Ascending aorta (tissue), 2 donors: ENCODE measurements around the gene TRIP13. TPM values are rescaled to one million over a fixed set of nuclear protein-coding genes. Genes with fewer than 3 reads are reported as not detected.
"Not testable (repeated sequence)": the region's sequence is repeated elsewhere in the genome, so short reads cannot be mapped to it uniquely, and the experiment has no call there.

Experiments
- DNase-seq, 2 donors: peaks; one replicate each; pipeline ENCODE4 v3.0.0-alpha.2; 2019; ENCODE audit warnings: low spot score in 2 of 2
- H3K27ac ChIP-seq, 2 donors: fragments of 200-600 bp; sonication (generic); one replicate each; pipeline ENCODE4 v1.5.1; 2016 to 2017; ENCODE audit warnings: mild to moderate bottlenecking in 1 of 2
- H3K27me3 ChIP-seq: fragments of 200-600 bp; sonication (generic); one replicate; pipeline ENCODE4 v1.5.1; 2017
- H3K36me3 ChIP-seq, 2 donors: fragments of 200-600 bp; sonication (generic); one replicate each; pipeline ENCODE4 v1.5.1; 2016
- H3K4me1 ChIP-seq, 2 donors: fragments of 200-600 bp; sonication (generic); one replicate each; pipeline ENCODE4 v1.5.1; 2016 to 2017; ENCODE audit warnings: mild to moderate bottlenecking in 1 of 2
- H3K4me3 ChIP-seq, 2 donors: fragments of 200-600 bp; sonication (generic); one replicate each; pipeline ENCODE4 v1.5.1; 2016 to 2017; ENCODE audit warnings: mild to moderate bottlenecking in 1 of 2
- H3K9me3 ChIP-seq, 2 donors: fragments of 200-600 bp; sonication (generic); one replicate each; pipeline ENCODE4 v1.5.1; 2016
- intact Hi-C: fragments of 100-400 bp; cut with DNase I; formaldehyde crosslinking; loops from one replicate; pipeline ENCODE4 v1.15.1; 2023
- total RNA-seq: library from RNA; depleted of rRNA; stranded (reverse); fragments of >200 nt; gene quantifications from one replicate; pipeline ENCODE4 v1.1.0, GENCODE V29; 2016
- TF ChIP-seq, protein P1 (sequence below), 3 experiments: fragments of 200-600 bp in 2 of 3; fragments of 450-650 bp in 1 of 3; sonication (generic) in 2 of 3; IDR thresholded peaks; one replicate each; pipeline ENCODE4 v1.5.1; 2016 to 2019; ENCODE audit warnings: antibody characterized with exemption in 3 of 3, mild to moderate bottlenecking in 1 of 3, moderate library complexity in 1 of 3

TRIP13 gene
- total RNA-seq, 1 donor from 2014 or later = not detected

GRCh38 chr5:931570-932145 is 39.0 kb downstream of the TRIP13 start:
- H3K4me3 ChIP-seq = no peak overlapping the region
- H3K4me1 ChIP-seq = no peaks in the 10 kb centered on the region
- no peaks in the 10 kb centered on the region for H3K9me3 ChIP-seq
- intact Hi-C loops = no loop called here
- no peak for DNase-seq
- TF ChIP-seq, protein P1, sequence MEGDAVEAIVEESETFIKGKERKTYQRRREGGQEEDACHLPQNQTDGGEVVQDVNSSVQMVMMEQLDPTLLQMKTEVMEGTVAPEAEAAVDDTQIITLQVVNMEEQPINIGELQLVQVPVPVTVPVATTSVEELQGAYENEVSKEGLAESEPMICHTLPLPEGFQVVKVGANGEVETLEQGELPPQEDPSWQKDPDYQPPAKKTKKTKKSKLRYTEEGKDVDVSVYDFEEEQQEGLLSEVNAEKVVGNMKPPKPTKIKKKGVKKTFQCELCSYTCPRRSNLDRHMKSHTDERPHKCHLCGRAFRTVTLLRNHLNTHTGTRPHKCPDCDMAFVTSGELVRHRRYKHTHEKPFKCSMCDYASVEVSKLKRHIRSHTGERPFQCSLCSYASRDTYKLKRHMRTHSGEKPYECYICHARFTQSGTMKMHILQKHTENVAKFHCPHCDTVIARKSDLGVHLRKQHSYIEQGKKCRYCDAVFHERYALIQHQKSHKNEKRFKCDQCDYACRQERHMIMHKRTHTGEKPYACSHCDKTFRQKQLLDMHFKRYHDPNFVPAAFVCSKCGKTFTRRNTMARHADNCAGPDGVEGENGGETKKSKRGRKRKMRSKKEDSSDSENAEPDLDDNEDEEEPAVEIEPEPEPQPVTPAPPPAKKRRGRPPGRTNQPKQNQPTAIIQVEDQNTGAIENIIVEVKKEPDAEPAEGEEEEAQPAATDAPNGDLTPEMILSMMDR (IDR thresholded peaks at IDR 0.05) = no peak
- H3K27ac ChIP-seq = no peak overlapping the region
- H3K27me3 ChIP-seq = peaks cover 3% of the 10 kb centered on the region
- H3K36me3 ChIP-seq = no peaks in the 10 kb centered on the region

- TF ChIP-seq, protein P1 (IDR thresholded peaks at IDR 0.05) = no peak
- Histone ChIP-seq H3K4me3 (no peak overlapping the region), H3K36me3 (no peaks in the 10 kb centered on the region), H3K27me3 (peaks cover 3% of the 10 kb centered on the region), H3K27ac (no peak overlapping the region), H3K4me1 (no peaks in the 10 kb centered on the region), H3K9me3 (no peaks in the 10 kb centered on the region)
- intact Hi-C loops = no loop called here
- no peak for DNase-seq
Observed at GRCh38 chr5:932151-932627, 39.5 kb downstream of the TRIP13 start.

DNA sequence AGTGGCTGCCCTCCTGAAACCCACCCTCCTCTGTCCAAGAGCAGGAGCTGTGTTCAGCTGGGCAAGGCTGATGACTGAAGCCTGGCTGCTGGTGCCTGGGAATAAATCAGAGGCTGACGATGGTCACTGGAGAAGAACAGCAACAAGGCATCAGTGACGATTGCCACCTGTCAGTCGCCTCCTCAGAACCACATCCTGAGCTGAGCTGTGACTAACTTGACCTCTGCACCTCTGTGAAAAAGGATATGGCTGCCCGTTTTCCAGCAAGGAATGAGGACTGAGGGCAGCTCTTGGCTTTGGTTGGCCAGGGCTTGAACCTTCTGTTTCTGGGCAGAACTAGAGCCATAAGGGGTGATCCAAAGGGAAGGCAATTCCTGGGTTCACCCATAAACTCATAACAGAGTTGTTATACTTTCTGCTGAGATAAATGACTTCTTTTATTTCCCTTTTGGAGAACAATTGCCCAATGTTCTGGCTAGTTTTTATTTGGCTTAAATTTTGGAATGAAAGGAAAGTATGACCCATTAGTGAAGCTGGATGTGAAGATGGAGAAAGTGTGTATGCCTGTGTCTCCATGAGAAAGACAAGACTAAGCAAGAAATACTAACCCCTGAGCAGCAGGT is 40.1 kb downstream of the TRIP13 start:
- H3K9me3 ChIP-seq = no peaks in the 10 kb centered on the region
- no peak overlapping the region for H3K4me3 ChIP-seq
- H3K36me3 ChIP-seq = no peaks in the 10 kb centered on the region
- no peak overlapping the region for H3K27ac ChIP-seq
- TF ChIP-seq, protein P1 (IDR thresholded peaks at IDR 0.05) = no peak
- no peaks in the 10 kb centered on the region for H3K27me3 ChIP-seq
- intact Hi-C loops = no loop called here
- no peaks in the 10 kb centered on the region for H3K4me1 ChIP-seq
- no peak for DNase-seq

DNA sequence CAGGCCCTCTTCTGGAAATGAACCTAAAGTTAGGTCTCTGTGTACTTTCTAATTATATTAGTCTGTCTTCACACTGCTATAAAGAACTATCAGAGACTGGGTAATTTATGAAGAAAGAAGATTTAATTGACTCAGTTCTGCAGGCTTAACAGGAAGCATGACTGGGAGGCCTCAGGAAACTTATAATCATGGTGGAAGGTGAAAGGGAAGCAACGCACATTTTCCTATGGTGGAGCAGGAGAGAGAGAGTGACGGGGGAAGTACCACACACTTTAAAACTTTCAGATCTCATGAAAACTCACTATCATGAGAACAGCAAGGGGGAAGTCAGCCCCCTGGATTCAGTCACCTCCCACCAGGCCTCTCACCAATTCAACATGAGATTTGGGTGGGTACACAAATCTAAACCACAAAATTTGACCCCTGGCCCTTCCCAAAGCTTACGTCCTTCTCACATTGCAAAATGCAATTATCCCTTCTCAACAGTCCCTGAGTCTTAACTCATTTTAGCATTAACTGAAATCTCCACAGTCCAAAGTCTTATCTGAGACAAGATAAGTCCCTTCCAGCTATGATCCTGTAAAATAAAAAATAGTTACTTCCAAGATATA is 40.7 kb downstream of the TRIP13 start:
- TF ChIP-seq, protein P1 (IDR thresholded peaks at IDR 0.05) = no peak
- Histone ChIP-seq H3K4me1 (no peaks in the 10 kb centered on the region), H3K9me3 (no peaks in the 10 kb centered on the region), H3K27ac (no peak overlapping the region), H3K4me3 (no peak overlapping the region), H3K36me3 (no peaks in the 10 kb centered on the region), H3K27me3 (no peaks in the 10 kb centered on the region)
- DNase-seq = no peak
- intact Hi-C loops = no loop called here

GRCh38 chr5:933951-934350 is 41.3 kb downstream of the TRIP13 start:
- H3K27me3 ChIP-seq, H3K9me3 ChIP-seq, H3K4me1 ChIP-seq, H3K4me3 ChIP-seq, intact Hi-C loops, H3K27ac ChIP-seq, DNase-seq, H3K36me3 ChIP-seq: not testable (repeated sequence)

DNA sequence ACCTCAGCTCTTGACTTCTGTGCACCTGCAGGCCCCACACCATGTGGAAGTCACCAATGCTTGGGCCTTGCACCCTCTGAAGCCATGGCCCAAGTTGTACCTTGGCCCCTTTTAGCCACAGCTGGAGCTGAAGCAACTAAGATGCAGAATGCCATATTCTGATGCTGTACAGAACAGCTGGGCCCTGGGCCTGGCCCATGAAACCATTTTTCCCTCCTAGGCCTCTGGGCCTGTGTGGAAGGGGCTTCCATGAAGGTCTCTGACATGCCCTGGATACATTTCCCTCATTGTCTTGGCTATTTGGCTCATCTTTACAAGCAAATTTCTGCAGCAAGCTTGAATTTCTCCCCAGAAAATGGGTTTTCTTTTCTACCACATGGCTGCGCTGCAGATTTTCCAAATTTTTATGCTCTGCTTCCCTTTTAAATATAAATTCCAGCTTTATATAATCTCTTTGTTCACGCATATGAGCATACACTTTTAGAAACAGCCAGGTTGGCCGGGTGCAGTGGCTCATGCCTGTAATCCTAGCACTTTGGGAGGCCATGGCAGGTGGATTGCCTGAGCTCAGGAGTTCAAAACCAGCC is 41.8 kb downstream of the TRIP13 start:
- intact Hi-C loops, H3K27me3 ChIP-seq, H3K4me1 ChIP-seq, H3K27ac ChIP-seq, H3K4me3 ChIP-seq, H3K9me3 ChIP-seq, H3K36me3 ChIP-seq, DNase-seq: not testable (repeated sequence)
